K562 (cell line): ENCODE results near the gene GARIN5B. TPM values are rescaled to one million over a fixed set of nuclear protein-coding genes. Genes with fewer than 3 reads are reported as not detected.

Experiments used
- GABPB2 ChIP-seq: fragments of 250-450 bp; sonication (Bioruptor Pico); conservative IDR thresholded peaks from 2 replicates; pipeline ENCODE4 v1.5.1; 2021; ENCODE audit warnings: mild to moderate bottlenecking
- HDAC3 ChIP-seq: fragments of 450-650 bp; IDR thresholded peaks from 2 replicates; pipeline ENCODE4 v1.6.1; 2018; ENCODE audit warnings: borderline replicate concordance, mild to moderate bottlenecking, moderate library complexity; ENCODE audit not compliant: partially characterized antibody
- NR0B1 ChIP-seq: fragments of 450-650 bp; IDR thresholded peaks from one replicate; pipeline ENCODE4 v1.6.1; 2018; ENCODE audit warnings: mild to moderate bottlenecking, moderate library complexity; ENCODE audit not compliant: partially characterized antibody
- U2AF1 ChIP-seq: fragments of 200-400 bp; formaldehyde crosslinking; optimal IDR thresholded peaks from 2 replicates; pipeline ENCODE3; 2017; ENCODE audit warnings: mild to moderate bottlenecking, low read depth, low read length, moderate library complexity
- UBTF ChIP-seq, 2 experiments: IDR thresholded peaks; 2 replicates each; pipeline ENCODE4 v1.6.1; 2012; ENCODE audit warnings: improper control_type of control experiment in 2 of 2, low read depth in 2 of 2, low read length in 2 of 2, borderline replicate concordance in 1 of 2
- ZNF609 ChIP-seq: sonication (generic); formaldehyde crosslinking; IDR thresholded peaks from 2 replicates; pipeline ENCODE4 v1.8.1; 2023; ENCODE audit warnings: missing genetic modification reagents, mild to moderate bottlenecking, borderline replicate concordance
- polyA plus RNA-seq, 8 experiments: library from polyadenylated mRNA; depleted of rRNA in 4 of 8; stranded (reverse) in 5 of 8; unstranded in 3 of 8; fragments of >200 nt; fragmentation: Nextera tagmentation in 2 of 8; fragmentation: Illumina TruSeq in 1 of 8; extraction: Ambion mirVana in 2 of 8; extraction: Trizol in 1 of 8; gene quantifications; 2 replicates each; pipeline versions ENCODE4 v1.2.1 to v1.2.3, GENCODE V29; 2011 to 2014; ENCODE audit warnings: inconsistent platforms in 1 of 8, missing spikeins in 1 of 8
- total RNA-seq, 7 experiments: library from RNA; depleted of rRNA in 6 of 7; stranded (reverse); fragments of >200 nt in 6 of 7; fragmentation: Illumina TruSeq in 2 of 7; extraction: Trizol in 2 of 7; gene quantifications; 2 replicates each; pipeline versions ENCODE4 v1.2.1 to v1.2.3, GENCODE V29; 2011 to 2021; ENCODE audit warnings: low replicate concordance in 1 of 7
- TF ChIP-seq, protein P1 (sequence below), 2 experiments: IDR thresholded peaks in 1 of 2; conservative IDR thresholded peaks in 1 of 2; 2 replicates each; pipeline ENCODE4 v1.6.1; 2016; ENCODE audit warnings: low read depth in 2 of 2, mild to moderate bottlenecking in 1 of 2, missing compliant biosample characterization in 1 of 2, missing genetic modification characterization in 1 of 2, moderate library complexity in 1 of 2
- TF ChIP-seq, protein P2 (sequence below): fragments of 450-650 bp; IDR thresholded peaks from 2 replicates; pipeline ENCODE4 v1.6.1; 2017; ENCODE audit warnings: antibody characterized with exemption, mild to moderate bottlenecking

Gene GARIN5B
- total and polyA plus RNA-seq, 9 of the 15 experiments (the other 6 are each of a cell fraction or from before 2014, with no cell fraction given), result not detected

- TF ChIP-seq, protein P1, sequence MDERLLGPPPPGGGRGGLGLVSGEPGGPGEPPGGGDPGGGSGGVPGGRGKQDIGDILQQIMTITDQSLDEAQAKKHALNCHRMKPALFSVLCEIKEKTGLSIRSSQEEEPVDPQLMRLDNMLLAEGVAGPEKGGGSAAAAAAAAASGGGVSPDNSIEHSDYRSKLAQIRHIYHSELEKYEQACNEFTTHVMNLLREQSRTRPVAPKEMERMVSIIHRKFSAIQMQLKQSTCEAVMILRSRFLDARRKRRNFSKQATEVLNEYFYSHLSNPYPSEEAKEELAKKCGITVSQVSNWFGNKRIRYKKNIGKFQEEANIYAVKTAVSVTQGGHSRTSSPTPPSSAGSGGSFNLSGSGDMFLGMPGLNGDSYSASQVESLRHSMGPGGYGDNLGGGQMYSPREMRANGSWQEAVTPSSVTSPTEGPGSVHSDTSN (CRISPR knock-in tag; IDR thresholded peaks at IDR 0.05; ENCODE audit: low read depth), result peak; percentile 97
- TF ChIP-seq, protein P1 (tag; conservative IDR thresholded peaks at IDR 0.05; ENCODE audit: low read depth), result peak; percentile 100
- TF ChIP-seq GABPB2 (CRISPR knock-in tag), result no peak
- no peak for TF ChIP-seq NR0B1
- TF ChIP-seq UBTF (IDR thresholded peaks at IDR 0.05; ENCODE audit: borderline replicate concordance in 1 of 2, low read depth in 2 of 2, low read length in 2 of 2), result no peak
- TF ChIP-seq, protein P2, sequence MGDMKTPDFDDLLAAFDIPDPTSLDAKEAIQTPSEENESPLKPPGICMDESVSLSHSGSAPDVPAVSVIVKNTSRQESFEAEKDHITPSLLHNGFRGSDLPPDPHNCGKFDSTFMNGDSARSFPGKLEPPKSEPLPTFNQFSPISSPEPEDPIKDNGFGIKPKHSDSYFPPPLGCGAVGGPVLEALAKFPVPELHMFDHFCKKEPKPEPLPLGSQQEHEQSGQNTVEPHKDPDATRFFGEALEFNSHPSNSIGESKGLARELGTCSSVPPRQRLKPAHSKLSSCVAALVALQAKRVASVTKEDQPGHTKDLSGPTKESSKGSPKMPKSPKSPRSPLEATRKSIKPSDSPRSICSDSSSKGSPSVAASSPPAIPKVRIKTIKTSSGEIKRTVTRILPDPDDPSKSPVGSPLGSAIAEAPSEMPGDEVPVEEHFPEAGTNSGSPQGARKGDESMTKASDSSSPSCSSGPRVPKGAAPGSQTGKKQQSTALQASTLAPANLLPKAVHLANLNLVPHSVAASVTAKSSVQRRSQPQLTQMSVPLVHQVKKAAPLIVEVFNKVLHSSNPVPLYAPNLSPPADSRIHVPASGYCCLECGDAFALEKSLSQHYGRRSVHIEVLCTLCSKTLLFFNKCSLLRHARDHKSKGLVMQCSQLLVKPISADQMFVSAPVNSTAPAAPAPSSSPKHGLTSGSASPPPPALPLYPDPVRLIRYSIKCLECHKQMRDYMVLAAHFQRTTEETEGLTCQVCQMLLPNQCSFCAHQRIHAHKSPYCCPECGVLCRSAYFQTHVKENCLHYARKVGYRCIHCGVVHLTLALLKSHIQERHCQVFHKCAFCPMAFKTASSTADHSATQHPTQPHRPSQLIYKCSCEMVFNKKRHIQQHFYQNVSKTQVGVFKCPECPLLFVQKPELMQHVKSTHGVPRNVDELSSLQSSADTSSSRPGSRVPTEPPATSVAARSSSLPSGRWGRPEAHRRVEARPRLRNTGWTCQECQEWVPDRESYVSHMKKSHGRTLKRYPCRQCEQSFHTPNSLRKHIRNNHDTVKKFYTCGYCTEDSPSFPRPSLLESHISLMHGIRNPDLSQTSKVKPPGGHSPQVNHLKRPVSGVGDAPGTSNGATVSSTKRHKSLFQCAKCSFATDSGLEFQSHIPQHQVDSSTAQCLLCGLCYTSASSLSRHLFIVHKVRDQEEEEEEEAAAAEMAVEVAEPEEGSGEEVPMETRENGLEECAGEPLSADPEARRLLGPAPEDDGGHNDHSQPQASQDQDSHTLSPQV, result no peak
- no peak for TF ChIP-seq HDAC3
- no peak for TF ChIP-seq ZNF609 (CRISPR knock-in tag)
- TF ChIP-seq U2AF1, result no peak
Observed at GRCh38 chr19:55339105-55339888, 23.8 kb downstream of the GARIN5B start, which contains the start of gene KMT5C (continued).
